SHP77 treated with DMSO at 0.1 percent for 48 hours (cell line): ENCODE data around the gene CARD11.
"Not testable (repeated sequence)": the region's sequence is repeated elsewhere in the genome, so short reads cannot be mapped to it uniquely, and the experiment has no call there.

ENCODE experiments used
- DNase-seq: peaks from one replicate; lab custom pipeline; 2025; lab: John Stamatoyannopoulos, UW

CARD11 gene

GRCh38 chr7:2962865-2963264 is 80.8 kb downstream of the CARD11 start:
- DNase-seq = no peak

GRCh38 chr7:2959828-2960599 is 83.7 kb downstream of the CARD11 start:
- no peak for DNase-seq

- no peak for DNase-seq
Observed at GRCh38 chr7:2959103-2959680, 84.5 kb downstream of the CARD11 start.

DNA sequence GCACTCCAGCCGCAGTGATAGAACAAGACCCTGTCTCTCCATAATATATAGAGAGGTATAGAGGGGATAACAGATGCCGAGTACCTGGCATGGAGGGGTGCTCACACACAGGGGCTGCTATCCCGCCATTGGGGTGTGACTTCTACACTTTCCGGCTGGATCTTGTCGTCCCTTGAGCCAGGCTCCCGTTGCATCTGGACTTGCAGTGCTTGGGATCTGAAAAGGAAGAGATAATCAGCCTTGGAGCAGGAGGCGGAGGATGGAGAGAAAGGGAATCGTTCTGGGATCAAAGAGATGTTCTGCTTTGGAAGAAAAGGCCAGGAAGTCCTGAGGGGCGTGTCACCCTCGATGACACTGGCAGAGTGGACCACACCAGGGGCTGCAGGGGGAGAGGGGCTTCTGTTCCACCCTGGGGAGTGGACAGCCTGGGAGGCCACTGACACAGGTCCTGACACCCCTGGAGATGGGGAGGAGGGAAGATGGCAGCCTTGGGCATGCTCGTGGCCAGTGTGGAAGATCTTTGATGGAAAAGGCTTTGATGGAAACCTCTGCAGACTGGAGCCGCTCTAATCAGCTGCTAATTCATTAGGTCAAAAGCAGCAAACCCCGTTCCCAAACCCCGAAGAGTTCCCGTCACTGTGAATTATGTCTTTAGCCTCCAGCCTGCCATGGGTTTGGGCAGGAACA is 85.1 kb downstream of the CARD11 start:
- DNase-seq = no peak

- not testable (repeated sequence) for DNase-seq
Observed at GRCh38 chr7:2957369-2957727, 86.3 kb downstream of the CARD11 start.

DNA sequence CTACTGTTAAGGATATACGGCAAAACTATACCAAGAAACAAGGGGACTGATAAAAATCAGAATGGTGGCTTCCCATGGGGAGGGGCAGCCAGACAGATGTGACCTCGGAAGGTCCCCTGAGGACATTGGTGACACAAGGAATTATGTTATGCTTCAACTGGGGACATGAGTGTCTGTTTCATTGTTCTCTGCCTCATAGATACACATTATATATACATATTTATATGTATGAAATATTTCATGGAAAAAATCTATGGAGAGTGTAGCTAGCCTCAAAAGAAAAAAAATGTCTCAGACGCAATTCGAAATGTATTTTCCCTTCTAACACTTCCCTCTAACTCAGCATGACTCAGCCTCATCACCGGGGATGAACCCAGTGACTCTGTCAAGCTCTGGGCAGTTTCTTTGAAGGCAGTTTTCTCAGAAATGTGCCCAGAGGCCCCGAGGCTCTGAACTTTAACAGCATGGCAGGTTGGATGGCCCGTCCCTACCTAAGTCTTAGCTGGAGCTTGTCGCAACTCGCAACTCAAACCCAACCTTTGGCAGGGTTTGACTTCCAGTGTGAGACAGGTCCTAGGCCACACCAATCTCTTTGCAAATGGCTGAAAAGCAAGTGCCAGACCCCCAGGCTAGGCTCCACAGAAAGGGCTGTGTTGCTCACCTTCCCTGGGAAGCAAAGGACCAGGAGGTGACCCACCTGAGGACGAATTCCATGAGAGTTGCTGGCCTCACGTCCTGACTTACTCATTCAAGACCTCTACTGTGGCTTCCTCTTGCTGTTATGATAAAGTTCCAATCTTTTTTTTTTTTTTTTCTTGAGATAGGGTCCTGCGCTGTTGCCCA is 86.9 kb downstream of the CARD11 start:
- DNase-seq = no peak

DNA sequence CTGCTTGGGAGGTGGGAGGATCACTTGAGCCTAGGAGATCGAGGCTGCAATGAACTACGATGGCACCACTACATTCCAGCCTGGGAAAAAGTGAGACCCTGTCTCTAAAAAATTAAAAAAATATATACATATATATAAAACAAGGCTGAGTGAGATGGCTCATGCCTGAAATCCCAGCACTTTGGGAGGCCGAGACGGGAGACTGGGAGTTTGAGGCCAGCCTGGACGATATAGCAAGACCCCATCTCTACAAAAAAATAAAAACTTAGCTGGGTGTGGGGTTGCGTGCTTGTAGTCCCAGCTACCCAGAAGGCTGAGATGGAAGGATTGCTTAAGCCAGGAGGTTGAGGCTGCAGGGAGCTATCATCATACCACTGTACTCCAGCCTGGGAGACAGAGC is 87.6 kb downstream of the CARD11 start:
- no peak for DNase-seq

DNA sequence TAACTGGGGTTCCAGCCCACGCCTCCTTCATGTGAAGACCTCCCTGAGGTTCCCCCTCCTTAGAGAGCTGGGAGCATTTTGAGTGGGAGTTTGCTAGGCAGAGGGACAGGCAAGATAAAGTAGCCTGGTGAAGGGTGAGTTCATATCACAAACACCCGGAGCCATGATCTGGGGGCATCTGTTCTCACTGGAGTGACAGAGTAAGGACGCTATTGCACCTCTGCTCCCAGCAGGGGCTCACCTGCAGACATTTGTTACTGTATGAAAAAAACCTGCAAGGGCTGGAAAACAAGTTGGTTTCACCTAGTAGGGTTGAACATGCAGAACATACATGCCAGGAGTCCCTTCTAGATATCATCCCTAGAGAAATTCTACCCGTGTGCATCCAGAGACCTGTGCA is 88.4 kb downstream of the CARD11 start:
- no peak for DNase-seq

DNA sequence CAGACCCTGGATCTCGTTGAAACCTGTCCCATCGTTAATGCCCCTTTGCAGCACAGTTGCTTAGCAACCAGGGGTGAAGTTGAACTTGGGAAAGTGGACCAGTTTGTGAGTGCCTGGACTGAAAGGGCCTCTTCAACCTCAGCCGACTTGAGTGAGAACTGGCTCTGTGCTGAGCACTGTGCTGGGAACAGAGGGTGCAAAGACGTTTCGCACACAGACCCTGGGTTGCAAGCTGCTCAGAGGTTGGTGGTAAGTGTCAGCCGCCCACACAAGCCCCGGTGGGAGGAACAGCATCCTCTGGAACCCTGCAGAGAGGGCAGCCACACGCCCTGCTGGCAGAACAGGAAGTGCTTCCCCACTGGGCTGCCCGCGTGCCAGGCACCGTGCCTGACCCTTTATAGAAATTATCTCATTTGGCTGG is 89.2 kb downstream of the CARD11 start:
- DNase-seq = no peak

DNA sequence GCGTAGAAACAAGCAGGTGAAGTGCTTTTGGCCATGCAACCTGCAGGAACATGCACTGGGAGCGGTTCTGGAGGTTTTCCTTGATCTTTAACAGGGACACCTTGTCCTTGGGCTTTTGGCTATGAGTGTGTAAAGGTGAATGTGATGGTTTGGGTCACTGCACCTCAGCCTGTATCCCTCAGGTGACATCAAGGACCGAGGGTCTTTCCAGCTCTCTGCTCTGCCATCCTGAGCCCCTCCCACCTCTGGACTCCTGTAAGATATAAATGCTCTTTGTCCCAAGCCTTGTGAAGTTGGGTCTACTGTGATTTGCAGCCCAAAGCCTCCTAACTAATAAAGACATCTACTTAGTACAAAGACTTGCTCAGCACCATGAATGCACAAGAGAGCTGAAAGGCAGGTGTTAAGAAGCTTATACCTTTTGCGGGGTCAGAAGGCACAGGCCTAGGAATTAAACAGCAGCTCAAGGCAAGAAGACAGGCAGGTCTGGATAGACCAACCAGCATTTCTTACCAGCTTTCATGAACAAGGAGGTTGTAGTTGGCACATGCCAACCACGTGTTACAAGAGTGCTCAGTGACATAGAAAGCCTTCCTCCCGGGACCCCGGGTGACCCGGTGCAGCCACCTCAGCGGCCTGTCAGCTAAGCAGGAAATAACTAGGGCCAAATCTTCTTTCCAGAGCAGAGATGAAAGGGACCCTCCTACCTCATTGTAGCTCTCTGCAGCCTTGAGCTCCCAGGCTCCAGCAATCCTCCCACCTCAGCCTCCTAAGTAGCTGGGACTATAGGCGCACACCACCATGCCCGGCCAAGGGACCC is 89.9 kb downstream of the CARD11 start:
- DNase-seq = no peak

DNA sequence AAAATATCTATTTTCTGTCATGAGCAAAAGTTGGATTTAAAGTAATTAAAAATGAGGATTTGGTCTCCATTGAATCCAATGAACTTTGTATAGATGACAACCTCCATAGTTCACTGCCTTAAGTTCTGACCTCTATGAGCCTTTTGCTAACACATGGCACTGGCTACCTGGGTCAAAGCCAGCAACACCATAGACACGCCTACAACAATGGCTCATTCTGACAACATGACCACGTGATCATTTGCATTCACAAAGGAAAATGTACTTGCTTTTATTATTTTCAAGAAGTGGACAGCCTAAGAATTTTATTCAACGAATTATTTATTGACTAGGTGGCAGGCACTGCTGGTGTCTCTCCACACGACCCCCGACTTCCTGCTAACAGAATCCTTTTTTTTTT is 90.6 kb downstream of the CARD11 start:
- DNase-seq = no peak

DNA sequence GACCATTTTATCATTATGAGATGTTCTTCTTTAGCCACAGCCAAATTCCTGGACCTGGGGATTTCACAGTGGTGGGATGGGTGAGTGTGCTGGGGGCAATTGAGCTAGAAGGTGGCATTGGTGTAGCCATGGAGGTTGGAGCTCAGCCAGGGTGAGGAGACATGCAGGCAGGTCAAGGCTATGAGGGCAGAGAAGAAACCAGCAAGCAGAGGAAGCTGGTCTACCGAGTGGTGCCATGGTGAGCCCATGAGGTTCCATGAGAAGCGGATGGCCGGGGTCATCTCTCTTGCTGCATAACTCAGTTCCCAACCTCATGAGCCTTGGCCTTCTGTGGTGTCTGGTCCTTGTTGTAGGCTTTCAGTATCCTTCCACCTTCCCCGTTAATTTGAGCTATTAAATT is 91.4 kb downstream of the CARD11 start:
- no peak for DNase-seq

- DNase-seq = no peak
Observed at GRCh38 chr7:2950578-2950977, 93.1 kb downstream of the CARD11 start.

GRCh38 chr7:2948749-2949148 is 94.9 kb downstream of the CARD11 start:
- no peak for DNase-seq

DNA sequence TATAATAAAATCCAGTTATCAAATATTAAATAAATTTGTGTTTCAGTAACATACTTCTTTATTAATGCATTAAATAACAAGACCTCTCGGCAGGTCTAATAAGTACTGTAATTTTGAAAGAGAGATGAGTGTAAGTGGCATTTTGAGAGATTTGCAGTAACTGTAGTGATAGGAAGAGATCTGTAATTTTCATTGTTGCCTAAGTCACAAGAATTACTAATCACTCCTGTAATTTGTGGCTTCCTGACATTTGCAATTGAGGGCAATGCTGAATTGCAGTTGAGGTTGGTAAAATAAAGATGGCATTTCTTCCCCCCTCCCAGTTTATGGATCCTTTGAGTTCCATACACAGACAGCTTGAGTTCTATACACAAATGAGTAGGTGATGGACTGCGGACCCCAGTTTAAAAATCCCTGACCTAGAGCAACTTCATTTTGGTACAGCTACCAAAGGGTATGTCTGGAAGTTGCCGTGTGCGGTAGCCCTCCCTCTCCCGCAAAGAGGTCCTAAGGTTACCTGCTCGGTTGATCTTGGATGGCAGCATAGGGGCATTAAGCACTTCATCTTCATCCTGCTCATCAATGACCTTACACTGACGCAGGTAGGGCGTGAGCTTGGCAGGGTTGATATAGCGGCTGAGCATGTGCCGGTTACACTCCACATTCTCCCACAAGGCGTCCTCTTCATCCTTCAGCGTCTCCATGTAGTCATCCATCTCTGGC is 96.4 kb downstream of the CARD11 start:
- DNase-seq = no peak

DNA sequence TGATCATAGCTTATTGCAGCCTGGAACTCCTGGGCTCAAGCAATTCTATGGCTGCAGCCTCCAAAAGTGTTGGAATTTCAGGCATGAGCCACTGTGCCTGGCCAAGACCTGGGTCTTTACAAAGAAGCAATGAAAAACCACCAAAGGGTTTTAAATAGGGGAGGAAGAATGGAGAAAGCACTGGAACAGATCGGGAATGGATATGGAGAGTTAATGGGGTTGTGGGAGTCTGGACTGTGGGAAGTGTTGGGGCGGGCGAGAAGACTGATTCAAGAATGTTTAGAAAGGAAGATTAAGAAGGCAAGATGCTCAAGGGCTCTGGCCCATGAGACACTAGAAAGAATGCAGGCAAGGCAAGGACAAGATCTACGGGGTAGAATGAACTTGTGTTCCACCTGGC is 98.5 kb downstream of the CARD11 start:
- no peak for DNase-seq

GRCh38 chr7:2944739-2945138 is 98.9 kb downstream of the CARD11 start:
- DNase-seq = no peak

DNA sequence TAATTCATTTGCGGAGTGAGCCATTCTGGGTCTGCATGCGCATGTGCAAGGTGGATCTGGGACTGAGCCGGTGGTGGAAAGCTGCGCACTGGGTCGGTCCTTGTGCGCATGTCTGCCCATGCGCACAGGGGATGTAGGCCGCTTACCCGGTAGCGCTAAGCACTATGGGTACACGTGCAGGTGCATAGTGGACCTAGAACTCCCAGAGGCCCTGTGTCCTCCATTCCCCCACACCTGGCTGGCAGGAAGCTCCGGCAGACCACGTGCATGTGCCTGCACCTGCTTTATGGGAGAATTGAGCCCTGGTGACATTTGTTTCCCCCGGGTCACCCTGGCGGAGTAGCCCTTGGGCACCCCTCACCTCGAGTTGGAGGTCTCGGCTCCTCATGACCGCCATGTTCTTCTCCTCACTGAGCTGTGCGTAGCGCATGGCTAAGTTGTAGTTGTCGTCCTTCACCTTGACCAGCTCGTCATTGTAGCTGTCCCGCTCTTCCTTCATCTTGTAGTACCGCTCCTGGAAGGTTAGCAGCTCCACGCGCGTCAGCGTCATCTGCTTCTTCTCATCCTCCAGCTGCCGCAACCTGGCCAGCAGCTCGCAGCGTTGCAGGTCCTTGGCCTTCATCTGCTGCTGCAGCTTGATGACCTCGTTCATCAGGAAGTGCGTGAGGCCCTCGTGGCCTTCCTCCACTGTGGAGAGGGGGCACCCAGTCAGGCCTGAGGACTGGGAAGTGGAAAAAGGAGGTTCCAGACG is 99.6 kb downstream of the CARD11 start:
- DNase-seq = no peak

GRCh38 chr7:2941216-2941859 is 102.3 kb downstream of the CARD11 start:
- no peak for DNase-seq

DNA sequence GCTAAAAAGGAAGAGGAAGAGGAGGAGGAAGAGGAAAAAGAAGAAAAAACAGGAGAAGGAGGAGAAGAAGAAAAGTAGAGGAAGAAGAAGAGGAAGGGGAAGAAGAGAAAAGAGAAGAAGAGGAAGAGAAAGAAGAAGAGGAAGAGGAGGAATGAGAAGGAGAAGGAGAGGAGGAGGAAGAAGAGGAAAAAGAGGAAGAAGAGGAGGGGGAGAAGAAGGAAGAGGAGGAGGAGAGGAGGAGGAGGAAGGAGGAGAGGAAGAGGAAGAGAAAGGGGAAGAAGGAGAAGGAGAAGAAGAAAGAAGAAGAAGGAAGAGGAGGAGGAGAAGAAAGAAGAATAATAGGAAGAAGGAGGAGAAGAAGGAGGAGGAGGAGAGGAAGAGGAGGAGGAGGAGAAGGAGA is 103.2 kb downstream of the CARD11 start:
- no peak for DNase-seq
